Non-pigmented ciliary epithelial cell (primary cell): ENCODE data around the gene COL5A1.
A peak's percentile ranks its signal among the peaks of the same experiment; 100 is the strongest.

Source experiments
- DNase-seq: peaks from one replicate; pipeline ENCODE4 v3.0.0-alpha.2; 2010; ENCODE audit warnings: low read depth

Gene COL5A1

DNA sequence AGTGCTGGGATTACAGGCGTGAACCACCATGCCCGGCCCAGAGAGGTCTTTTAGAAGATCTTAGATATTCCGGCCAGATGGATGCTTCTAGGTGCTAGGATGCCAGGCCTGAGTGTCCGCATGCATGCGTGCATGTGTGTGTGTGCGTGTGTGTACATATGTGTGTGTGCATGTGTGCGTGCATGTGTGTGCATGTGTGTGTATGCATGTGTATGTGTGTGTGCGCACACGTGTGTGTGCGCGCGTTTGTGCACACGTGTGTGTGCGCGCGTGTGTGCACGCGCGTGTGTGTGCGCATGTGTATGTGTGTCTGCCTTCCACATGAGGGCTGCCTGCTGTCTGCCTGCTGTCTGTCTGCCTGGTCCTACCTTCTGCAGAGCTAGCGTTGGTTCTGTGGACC is 151.0 kb downstream of the COL5A1 start:
- DNase-seq, result no peak

- DNase-seq, result no peak
These were observed 151.9 kb downstream of the COL5A1 start for GRCh38 chr9:134793288-134794188.

GRCh38 chr9:134794663-134795370 is 153.2 kb downstream of the COL5A1 start:
- DNase-seq, result no peak

- DNase-seq, result no peak
These were observed 153.8 kb downstream of the COL5A1 start for GRCh38 chr9:134795446-134795845.

- no peak for DNase-seq
These were observed 155.3 kb downstream of the COL5A1 start for GRCh38 chr9:134796882-134797281.

- DNase-seq, result no peak
These were observed 159.3 kb downstream of the COL5A1 start for GRCh38 chr9:134800791-134801339.

DNA sequence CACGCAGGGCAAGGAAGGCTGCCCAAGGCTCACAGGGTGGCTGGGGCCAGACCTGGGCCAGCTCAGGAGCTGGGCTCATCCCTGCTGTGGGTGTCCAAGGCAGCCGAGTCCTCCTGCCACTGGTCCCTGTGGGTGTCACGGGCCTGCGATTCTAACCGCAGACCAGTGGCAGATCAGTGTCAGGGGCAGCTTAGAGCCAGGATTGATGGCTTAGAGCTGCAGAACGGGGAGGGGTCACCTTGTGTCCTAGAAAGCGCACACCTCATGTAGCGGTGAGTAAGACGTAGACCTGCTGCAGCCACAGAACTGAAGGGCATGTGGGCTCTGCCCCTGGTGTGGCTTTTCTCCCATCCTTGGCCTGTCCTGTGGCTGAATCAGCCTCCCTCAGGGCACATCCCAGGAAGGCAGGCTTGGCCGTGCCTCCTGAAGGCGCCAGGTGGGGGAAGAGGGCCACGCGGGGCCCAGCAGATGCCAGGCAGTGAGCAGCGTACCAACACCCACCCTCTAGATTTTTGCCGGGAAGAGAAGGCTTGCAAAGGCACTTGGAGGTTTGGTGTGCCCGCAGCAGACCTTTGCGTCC is 160.7 kb downstream of the COL5A1 start:
- no peak for DNase-seq

DNA sequence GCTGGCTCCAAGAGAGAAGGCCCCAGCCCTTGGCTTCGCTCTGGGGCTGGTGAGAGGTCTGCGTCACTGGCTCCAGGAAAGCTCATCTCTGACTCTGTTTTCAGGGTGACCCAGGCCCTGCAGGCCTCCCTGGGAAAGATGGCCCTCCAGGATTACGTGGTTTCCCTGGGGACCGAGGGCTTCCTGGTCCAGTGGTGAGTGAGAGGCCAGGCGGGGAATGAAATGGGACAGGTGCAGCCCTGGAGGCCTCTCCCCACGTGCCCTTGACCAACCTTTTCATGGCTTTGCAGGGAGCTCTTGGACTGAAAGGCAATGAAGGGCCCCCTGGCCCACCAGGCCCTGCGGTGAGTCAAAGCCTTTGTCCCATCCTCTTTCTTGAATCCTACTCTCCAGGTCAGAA is 163.3 kb downstream of the COL5A1 start:
- no peak for DNase-seq

DNA sequence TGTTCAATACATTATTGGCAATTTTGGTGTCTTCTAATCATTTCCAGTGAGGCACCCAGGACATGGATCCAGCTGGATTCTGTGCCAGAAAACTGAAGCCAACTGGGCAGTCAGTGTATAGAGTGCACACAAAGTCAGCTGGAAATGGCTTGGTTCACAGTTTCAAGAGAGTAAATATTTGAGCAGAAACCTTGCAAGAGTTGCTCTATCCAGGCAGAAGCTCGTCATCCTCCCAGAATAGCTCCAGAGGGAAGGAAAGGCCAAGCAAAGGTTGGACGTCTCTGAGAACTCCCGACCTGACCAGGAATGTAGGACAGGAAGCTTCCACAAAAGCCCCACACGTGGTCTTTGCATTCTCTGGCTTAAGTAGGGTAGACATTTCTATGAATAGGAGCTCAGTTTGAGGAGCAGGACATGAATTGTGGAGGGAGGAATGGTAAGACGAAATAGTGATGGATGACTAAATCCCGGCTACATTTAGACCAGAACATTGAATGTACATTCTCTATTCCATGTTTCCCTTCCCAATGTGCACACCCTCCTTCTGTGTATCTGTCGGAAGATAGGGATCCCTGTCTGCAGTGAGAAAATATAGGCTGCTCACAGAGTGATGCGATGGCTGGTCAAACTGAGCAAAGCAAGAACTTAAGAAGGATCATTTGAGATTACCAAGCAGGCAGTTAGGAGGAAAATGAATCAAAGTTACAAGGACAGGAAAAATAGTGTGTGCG is 166.3 kb downstream of the COL5A1 start:
- DNase-seq, result peak; percentile 30

DNA sequence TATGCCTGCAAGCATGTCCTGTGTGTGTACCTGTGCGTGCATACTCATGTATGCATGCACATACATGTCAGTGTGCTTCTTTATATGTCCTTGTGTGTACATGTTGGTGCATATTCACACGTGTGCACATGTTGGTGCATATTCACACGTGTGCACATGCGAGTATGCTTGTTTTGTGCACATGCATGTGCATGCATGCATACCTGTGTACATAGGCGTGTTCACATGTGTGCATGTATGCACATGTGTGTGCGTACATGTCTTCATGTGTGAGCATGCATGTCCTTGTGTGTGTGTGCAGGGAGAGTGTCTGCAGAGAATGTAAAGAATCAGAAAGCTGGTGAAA is 166.8 kb downstream of the COL5A1 start:
- no peak for DNase-seq

DNA sequence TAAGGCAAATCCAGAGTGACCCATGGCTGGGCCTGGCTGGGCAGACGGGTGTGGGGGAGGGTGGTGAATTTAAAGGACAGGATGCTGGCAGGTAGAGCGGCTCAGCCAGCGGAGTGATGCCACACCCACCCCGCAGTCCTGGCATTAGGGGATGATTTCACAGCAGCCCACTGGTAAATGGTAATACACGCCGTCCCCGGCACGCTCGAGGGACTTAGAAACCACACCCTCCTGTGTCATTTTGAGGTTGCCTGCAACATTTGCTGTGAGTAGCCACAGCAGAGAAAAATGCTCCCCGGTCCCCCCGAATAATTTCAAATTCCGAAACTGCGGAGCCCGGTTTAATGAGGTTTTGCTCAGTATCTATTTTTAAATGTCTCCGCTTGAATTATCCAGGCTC is 167.7 kb downstream of the COL5A1 start:
- DNase-seq, result no peak

DNA sequence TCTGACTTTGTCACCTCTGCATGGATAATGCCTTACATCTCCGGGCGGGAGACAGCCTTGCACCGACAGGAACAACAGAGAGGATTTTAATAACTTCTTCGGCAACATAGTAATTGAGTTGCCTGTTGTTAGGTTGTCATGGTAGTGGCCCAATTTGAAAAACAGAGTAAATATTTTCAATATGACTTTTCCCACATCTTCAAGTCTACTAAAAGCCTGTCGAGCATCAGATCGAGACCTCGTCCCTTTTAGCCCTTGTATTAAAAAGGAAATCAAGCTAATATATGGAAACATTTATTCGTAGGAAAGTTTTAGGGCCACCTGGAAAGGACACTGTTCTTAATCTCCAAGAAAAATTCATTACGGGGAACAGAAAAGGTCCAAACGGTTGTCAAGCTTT is 168.2 kb downstream of the COL5A1 start:
- DNase-seq, result no peak

- no peak for DNase-seq
These were observed 169.6 kb downstream of the COL5A1 start for GRCh38 chr9:134811079-134811672.

DNA sequence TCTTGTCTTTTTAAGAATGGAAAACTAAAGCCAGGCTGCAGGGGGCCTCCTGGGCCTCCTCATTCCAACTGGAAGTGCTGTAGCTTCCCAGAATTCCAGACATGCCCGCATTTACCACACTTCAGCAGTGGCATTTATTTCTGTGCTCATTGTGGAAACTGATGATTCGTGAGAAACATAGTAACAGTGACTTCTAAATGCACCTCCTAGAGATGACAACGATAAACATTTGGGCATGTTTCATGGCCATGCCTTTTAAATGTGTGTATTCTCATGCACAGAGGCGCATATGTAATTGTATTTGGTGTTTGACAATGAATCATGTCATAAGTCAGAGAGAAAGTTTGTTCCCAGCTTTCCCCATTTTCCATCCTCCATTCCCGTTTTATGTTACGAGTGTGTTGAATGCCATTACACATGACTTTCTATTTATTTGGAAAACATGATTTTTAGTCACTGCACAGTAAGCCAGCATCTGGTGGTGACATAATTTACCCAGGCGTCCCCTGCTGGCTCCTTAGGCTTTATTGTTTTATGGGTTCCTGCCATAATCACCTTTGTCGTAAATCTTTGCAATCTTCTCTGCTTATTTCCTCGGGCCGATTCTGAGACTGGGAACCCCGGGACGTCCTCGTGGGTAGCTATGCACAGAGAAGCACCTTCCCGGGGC is 170.2 kb downstream of the COL5A1 start:
- peak; percentile 59 for DNase-seq

DNA sequence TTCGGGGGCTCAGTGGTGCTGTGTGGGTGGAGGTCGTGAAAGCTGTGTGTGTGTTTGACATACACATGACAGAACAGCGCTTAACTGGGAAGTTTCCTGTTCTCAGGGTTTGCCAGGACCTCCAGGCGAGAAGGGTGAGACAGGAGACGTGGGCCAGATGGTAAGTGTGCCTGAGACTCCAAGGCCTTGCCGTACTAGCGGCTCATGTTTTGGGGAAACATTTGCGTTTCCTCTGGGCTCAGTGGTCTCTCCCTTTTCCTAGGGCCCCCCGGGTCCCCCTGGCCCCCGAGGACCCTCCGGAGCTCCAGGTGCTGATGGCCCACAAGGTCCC is 170.7 kb downstream of the COL5A1 start:
- no peak for DNase-seq

DNA sequence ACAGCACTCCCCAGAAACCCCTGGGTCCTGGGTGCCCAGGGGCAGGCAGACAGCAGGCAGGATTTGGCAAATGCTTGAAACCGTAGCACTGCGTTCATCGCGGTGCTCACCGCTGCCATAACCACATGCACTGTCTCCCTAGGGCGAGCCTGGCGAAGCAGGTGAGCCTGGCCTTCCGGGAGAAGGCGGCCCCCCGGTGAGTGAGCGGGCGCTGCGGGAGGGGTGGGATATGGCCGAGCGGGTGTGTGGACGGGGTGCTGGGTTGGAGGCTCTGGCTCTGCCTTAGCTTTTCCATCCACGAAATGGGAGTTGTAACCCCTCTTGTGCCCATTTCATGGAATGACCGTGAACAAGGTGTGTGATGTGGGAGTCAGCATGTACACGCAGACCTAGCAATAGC is 172.2 kb downstream of the COL5A1 start:
- DNase-seq, result no peak

DNA sequence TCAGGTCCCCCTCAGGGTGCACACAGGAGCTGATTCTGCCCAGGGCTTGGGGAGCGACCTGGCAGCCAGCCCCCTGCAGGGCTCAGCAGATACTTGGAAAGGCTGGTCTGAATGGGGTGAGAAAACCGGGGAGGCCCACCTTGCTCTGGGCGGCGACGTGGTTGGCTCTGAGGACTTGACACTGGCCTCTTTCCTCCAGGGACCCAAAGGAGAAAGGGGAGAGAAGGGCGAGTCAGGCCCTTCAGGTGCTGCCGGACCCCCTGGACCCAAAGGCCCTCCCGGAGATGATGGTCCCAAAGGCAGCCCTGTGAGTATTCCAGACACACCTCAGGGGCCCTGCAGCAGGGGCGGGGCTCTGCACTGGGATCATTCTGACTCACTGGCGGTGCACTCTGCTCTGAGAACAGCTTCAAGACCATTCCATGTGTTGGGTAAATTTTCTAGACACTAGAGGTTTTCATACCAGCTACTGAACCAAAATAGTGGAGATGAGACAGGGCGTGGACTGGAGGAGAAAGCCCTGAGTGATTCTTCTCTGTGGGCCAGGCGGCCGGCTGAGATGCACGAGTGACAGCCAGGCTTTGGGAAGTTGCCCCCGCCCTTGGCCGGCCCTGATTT is 173.1 kb downstream of the COL5A1 start:
- DNase-seq, result no peak

DNA sequence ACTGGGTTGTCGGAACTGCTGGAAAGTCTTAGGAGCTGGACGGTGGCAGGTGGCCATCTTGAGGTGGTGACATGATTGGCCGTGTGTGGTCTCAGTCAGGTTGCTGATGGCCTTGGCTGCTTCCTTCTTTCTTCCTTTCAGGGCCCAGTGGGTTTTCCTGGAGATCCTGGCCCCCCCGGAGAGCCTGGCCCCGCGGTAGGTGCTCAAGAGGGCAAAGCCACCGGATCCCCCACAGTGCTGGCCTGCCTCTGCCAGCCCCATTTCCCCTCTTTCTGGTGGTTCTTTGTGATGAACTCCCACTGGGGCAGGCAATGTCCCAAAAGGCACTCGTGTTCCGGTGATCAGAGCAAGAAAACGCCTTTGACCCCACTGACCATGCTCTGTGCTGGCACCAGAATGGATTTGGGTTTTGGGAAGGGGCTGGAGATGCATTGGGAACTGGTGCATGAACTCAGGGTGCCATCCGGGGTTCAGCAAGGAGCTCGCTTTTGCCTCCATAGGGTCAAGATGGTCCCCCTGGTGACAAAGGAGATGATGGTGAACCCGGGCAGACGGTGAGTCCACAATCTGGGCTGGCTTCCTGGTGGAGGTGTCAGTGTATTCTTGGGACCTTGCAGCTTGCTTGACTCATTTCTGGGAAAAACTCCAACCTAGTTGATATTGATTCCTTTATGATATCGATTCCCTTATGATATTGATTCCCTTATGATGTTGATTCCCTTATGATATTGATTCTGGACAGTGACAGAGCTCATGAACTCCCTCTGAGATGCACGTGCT is 174.0 kb downstream of the COL5A1 start:
- DNase-seq, result no peak

DNA sequence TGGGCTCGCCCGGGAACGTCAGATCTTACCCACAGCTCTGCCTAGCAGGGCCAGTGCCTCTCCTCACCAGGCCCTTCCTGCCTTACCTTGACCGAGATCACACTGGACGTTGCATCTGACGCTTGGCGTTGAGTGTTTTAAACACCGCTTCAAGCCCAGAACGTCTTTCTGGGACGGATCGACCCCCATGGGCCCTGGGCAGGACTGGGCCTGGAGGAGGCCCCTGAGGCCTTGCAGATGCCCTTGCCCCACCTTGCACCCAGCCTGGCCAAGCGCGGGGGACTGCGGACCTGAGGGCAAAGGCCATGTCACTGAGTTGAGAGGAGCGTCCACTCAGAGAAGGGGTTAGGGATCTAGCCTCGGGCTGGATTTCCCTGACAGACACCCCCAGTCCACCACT is 174.7 kb downstream of the COL5A1 start:
- DNase-seq, result no peak

DNA sequence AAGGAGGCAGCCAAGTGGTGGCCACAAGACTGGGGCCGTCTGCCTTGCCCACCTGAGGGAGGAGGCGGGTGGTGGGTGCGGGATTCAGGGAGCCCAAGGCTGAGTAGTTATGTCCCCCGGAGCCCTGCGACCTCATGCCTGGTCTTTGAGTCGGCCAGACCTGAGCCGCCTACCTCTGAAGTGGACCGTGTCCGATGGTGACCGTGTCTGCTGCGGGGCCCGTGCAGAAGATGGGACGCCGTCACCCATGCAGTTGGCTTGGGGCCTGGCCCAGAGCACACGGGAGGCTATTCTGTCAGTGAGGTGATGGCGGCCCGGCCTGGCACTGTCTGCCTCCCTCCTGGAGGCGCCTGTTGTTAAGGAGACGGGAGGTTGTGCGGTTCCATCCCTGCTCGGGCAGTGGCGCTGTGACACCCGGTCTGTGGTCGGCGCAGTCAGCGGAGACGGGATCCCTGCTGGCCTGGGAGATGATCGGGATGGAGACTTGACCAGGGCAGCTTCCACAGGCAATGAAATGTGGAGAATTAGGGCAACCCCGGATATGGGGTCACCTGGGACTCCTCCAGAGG is 176.5 kb downstream of the COL5A1 start:
- no peak for DNase-seq
